SK-N-MC (cell line): Measurements from ENCODE around the gene CLSTN2.

ENCODE experiments used
- EZH2 ChIP-seq: fragments of 200-600 bp; sonication (generic); IDR thresholded peaks from one replicate; pipeline ENCODE4 v1.6.1; 2017; ENCODE audit warnings: antibody characterized with exemption
- FOXP2 ChIP-seq: optimal IDR thresholded peaks from 2 replicates; pipeline ENCODE3; 2011; ENCODE audit warnings: mild to moderate bottlenecking, moderate library complexity; ENCODE audit not compliant: insufficient read depth; ENCODE audit errors: extremely low read length, control extremely low read depth
- POLR2AphosphoS5 ChIP-seq: IDR thresholded peaks from 2 replicates; pipeline ENCODE4 v1.6.1; 2012; ENCODE audit warnings: mild to moderate bottlenecking, low read depth, low read length, borderline replicate concordance

GRCh38 chr3:140553591-140553990 is 618.6 kb downstream of the CLSTN2 start:
- TF ChIP-seq EZH2: no peak
- no peak for TF ChIP-seq POLR2AphosphoS5
- no peak for TF ChIP-seq FOXP2
